NCI-H2196 (cell line): ENCODE results near the gene ELP2.

Experiments
- DNase-seq: peaks from one replicate; lab custom pipeline; 2025; ENCODE audit not compliant: unreplicated experiment; lab: John Stamatoyannopoulos, UW

Gene ELP2

GRCh38 chr18:36215577-36215976, 85.9 kb downstream of the ELP2 start:
- no peak for DNase-seq

- DNase-seq: no peak
Measured at GRCh38 chr18:36217348-36217747, 87.6 kb downstream of the ELP2 start.

GRCh38 chr18:36229188-36229587, 99.5 kb downstream of the ELP2 start:
- DNase-seq: no peak
